HG02642 (cell line): ENCODE data around the gene BBC3.

Experiments used
- ATAC-seq: cut with Tn5 transposase; IDR thresholded peaks from one replicate; pipeline ENCODE4 v1.9.1; 2021; ENCODE audit warnings: mild to moderate bottlenecking; ENCODE audit not compliant: unreplicated experiment, poor library complexity

BBC3 gene

DNA sequence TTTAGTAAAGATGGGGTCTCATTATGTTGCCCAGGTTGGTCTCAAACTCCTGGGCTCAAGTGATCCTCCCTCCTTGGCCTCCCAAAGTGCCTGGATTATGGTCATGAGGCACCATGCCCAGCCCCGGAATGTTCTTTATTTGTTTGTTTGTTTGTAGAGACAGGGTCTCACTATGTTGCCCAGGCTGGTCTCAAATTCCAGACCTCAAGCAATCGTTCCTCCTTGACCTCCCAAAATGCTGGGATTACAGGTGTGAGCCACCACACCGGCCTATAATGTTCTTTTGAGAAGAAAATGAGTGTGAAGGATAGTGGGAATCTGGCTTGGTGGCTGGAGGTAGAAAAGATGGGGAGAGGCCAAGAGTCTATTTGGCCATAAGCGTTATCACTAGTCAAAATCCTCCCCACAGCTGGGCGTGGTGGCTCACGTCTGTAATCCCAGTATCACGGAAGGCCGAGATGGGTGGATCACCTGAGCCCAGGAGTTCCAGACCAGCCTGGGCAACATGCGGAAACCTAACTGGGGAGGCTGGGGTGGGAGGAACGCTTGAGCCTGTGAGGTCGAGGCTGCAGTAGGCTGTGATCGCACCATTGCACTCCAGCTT lies 5.2 kb upstream of the BBC3 start:
- no peak for ATAC-seq

DNA sequence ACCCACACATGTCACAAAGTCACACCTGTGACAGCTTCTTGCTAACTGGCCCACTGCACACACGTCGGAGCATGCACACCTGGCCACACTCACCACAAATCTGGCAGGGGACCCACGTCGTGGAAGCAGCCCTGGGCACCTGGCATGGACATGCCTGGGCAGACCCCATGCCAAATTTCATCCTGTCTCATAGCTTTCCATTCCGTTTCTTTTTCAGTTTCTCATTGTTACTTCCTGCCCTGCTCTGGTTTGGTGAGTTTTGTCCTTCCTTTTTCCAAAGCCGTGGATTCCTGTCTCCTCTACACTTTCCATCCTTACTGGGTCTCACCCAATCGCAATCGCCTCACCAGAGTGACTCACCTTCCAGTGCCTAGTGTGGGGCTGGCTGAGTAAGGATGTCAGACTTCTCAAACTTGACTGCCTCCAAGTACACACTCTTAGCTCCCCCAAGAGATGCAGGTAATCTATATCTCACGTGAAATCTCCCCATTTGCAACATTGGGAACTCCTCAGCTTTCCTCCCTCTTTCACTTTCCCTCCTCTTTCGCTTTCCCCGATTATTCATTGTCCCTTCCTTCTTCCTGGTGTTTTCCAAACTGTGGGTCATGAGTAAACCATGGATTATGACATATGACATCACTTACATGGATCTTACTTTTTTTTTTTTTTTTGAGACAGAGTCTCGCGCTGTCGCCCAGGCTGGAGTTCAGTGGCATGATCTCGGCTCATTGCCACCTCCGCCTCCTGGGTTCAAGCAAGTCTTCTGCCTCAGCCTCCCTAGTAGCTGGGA lies 1.6 kb upstream of the BBC3 start:
- no peak for ATAC-seq

DNA sequence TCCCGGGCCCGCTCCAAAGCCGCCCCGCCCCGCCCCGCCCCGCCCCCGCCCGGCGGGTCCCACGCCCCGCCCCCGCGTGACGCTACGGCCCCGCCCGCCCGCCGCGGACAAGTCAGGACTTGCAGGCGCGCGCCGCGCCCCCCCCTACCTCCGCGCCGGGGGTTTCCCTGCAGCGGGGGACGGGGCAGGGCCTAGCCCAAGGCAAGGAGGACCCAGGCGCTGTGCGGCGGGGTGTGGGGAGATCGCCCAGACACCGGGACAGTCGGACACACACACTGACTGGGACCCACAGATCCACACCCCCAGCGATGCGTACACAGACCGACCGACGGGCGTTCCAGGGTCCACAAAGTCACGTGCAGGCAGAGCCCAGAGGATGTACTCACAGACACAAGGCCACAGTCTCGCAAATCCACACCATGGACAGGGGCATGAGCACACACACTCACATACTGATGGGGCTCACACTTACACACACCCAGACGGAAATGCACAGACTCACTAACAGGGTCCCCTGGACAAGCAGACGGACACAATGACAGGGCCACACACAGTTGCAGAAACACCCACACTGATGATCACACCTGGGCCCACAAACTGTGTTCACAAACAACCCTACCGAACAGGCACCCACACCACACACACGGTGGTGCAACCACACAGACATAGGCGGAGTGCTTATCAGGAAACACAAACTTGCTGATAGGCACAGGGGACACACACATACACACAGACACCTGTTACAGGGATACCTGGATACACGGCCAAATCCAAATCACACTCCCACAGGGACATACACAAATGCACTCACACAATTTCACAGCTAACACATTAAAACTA lies 436 bp upstream of the BBC3 start:
- ATAC-seq, result peak; percentile 38

DNA sequence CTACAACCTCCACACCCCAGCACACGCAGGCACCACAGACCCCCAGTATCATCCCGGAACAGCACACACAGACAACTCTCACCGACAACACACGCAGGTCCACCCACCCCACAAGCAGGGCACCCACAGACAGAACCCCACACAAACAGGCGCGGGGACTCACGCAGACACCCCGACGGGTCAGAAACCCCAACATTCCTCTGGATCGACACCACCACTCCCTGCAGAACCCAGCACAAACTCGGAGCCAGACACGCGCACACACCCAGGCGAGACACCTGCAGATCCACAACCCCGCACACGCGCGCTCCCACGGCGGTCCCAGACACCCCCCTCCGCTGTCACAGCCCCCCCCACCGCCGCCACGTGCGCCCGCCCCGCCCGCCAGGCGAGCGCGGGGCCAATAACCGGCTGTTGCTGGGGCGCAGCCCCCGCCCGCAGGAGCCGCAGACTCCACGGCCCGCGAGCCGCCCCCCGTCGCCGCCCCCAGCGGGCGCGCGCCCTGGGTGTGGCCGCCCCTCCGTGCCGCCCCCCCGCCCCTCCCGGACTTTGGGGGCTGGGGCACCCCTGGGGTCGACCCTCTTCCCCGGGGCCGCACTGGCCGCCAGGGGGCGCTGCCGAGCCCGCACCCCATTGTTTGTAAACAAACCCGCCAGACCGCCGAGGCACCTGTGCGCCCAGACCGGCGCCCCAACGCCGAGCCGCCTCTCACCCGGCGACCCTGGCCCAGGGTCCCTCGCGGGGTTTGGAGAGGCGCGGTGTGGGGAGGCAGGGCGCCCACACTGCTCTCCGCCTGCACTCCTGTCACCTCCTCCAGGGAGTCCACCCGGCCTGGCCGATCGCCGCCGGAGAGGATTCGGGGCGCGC lies 712 bp downstream of the BBC3 start:
- ATAC-seq, result peak; percentile 26

DNA sequence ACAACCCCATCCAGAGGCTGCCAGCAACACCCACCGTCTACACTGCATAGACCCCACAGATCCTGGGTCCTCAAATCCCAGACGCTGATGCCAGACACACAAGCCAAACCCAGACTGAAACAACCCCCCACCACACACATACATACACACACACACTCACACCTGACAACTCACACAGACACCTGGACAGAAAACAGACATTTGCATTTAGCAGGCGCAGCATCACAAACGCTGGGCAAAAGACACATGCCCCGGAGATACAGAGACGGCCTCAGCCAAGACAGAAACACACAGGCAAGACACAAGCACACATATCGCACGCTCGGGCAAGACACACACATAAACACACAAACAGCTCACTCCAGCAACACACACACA lies 1.3 kb downstream of the BBC3 start:
- no peak for ATAC-seq

DNA sequence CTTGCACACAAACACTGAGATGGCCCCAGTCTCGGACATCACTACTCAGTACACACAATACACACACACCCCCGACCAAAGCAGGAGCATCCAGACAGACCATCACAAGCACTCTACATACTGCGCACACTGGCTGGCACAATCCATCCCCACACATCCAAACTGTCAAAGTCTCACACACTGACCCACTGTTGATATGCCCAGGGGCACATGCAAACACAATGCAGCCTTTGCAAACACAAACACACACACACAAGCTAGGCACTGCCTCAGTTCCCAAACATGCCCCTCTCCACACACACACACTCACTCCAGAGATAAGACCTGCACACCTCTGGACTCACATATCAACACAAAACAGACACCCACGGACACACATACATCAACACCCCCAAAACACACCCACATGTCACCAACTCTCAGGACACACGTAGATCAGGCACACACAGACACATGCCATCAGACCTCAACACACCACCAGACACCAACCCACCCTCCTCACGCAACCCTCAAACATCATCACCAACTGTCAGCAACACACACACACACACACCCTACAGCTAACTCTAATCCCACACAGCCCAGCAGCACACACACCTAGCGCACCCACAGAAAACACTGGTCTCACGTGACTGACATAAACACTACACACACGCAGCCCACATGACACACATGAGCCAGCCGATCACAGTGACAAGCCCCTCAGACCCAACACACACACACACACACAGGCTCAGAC lies 1.9 kb downstream of the BBC3 start:
- no peak for ATAC-seq

DNA sequence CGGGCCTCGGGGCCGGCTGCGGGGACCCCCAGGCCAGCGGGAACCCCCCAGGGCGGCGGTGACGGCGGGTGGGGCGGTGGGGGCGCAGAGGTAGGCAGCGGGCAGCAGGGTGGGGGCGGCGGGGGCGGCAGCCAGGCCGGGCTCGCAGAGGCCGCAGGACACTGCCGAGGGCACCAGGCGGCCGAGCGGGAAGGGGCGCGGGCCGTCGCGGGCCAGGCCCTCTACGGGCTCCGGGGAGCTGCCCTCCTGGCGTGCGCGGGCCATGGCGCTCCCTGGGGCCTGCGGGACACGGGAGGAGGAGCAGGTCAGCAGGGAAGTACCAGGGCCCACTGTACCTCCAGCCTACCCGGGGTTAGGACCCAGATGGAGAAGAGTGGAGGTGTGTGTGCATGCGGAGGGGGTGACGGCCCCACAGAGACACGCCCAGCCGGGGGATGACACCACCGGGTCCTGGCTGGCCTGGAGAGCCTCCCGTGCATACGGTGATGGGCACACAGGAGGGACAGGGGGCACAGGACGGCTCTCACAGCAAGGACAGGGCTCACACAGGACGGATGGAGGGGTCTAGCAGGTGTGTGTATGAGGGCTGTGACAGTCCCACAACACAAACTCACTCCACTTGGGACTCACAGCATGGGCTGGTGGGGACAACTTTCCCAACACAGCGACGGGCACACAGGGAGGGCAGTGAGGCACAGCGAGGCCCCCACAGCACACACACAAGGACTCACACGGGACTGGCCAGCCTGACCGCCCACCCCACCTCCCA lies 2.6 kb downstream of the BBC3 start:
- ATAC-seq, result no peak

DNA sequence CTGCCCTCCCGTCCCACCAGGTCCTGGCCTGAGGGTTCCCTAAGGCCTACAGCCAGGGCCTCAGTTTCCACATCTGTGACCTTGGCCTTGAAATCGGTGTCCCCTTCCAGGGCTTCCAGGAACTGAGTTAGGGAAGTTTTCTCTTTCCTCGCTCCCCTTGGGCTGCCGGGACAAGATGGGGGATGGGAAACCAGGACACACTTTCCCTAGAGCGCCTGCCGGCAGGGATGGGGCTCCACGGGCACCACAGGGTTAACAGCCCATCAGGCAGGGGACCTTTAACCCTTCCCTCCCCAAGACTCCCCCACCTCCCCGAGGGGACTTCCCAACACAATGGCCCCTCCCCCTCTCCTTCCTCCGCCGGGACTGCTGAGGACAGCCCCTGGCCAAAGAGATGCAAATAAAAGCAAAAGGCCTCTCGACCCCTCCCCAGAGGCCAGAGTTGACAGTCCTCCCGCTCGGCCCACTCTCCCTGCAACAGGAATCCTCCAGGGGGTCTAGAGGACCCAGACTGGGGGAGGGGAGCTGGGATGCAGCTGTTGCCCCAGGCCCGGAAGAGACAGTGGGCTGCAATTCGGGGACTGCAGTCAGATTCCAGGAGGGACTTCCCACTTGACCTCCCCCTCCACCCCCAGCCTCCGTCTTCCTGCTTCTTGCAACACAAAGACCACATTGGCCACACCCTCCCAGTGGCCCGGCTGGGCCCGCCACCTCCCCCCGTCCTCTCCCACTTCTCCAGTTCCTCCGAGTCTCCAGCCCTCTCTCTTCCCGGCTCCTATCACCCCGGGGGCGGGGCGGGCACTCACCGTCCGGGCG lies 3.4 kb downstream of the BBC3 start:
- ATAC-seq, result no peak

DNA sequence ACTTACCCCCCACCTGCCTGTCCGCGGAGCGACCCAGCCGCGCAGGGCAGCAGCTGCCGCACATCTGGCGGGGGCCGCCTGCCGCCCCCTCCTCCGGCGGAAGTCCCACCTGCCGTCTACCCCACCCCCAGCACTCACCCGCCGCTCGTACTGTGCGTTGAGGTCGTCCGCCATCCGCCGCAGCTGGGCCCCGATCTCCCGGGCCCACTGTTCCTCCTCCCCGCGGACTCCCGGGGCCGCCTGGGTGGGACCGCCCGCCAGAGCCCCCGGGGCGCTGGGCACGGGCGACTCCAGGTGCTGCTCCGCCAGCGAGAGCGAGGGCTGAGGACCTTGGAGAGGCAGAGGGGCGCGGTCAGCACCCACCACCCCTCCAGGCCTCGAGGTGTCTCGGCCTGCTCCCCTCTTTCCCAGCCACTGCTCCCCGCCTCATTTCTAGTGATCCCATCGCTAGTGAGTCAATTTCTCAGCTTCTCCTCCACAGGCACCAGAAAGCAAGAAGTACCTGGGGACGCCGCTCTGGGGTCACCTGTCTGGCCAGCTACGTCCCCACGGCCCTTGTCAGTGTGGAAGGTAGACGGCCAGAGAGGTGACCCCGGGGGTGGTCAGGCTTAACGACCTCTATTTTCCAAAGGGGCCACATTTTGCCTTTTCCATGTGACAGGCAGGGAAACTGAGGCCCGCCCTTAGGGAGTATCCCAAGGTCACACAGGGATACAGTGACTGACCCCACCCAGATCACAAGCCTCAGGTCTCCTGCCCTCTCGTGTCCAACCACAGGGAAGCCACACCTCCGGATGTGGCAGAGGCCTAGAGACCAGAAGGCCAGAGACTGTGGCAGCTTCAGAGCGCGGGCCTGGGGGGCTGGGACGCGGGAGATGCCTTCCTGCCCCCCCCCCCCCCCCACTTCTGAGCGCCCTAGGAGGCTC lies 4.3 kb downstream of the BBC3 start:
- peak; percentile 19 for ATAC-seq

DNA sequence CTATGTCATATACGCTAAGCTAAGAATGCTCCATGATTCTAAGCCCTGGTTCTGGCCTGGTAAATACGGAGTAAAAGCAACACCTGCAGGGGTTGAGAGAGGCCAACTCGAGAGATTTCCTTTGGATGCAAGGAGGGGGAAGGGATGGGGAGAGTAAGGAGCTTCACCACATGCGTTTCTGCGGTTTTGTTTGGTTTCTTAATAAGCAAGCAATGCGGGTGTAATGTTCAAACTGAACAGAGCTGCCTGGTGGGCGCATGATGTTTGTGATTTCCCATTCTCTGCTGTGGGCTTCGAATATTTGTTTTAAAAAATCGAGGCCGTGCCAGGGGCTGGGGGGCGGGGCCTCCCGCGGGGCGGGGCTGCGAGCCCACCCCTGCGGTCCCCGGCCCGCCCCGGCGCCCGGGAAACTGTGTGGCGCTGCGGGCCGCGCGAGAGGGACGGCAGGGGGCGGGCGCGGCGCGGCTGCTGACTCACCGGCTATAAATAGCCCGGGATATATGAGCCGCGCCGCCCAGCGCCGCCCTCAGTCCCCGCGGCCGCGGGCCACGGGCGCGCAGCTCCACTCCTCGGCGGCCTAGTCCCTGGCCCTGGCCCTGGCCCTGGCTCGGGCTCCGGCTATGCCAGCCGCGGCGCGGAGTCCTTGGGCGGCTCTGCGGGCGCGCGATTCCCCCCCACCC lies 5.1 kb downstream of the BBC3 start:
- ATAC-seq, result peak; percentile 38

DNA sequence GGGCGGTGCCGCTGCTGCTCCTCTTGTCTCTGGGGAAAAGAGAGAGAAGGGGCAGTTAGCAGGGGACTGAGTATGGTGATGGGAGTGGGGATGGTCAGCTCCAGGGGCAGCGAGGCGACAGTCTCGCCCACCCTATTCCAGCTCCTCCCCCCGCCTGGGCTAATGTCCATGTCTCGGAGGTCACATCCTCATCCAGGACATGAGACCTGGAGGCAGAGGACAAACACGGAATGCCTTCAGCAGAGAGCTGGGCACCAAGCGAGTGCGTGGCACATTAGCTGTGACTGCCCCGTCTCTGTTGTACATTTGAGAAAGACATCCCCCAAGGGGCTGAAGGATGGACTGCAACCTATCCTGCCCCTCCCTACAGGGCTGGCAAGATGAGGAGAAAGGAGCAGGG lies 9.1 kb downstream of the BBC3 start:
- ATAC-seq, result no peak

DNA sequence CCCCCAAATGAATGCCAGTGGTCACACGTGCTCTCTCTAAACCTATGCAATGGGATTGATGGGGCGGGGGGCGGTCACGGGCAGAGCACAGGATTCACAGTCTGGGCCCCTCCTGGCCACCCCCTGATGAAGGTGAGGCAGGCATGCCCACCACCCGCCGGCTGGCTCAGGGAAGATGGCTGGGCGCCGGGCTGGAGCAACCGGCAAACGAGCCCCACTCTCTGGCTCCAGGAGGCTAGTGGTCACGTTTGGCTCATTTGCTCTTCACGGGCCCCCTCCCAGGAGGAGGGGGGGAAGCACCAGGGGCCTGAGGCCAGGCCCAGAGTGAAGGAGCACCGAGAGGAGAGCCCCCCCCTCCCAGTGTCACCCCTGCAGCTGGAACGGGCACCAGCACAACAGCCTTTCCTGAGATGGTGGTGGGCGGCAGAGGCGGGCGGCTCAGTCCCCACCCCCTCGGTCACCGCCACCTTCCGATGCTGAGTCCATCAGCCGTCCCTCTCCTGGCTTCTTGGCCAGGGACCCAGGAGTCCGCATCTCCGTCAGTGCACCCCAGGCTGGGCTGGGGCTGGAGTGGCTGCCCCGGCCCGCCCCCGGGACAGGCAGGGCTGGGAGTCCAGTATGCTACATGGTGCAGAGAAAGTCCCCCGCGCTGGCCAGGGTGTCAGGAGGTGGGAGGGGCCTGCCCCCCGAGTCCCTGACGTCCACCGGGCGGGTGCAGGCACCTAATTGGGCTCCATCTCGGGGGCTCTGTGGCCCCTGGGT lies 9.7 kb downstream of the BBC3 start:
- ATAC-seq, result no peak

DNA sequence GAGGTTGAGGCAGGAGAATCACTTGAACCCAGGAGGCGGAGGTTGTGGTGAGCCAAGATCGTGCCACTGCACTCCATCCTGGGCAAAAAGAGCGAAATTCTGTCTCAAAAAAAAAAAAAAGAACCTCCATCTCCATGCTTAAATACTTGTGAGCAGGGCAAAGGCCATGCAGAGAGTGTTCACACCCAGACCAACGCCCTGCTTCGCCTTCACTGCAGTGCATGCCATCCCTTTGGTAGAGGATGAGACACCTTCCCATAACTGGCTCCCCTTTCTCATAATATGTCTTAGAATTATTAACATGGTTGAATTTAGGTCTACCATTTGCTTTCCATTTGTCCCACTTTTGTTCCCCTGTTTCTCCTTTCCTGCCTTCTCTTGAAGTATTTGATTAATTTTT lies 15.4 kb downstream of the BBC3 start:
- ATAC-seq, result no peak

DNA sequence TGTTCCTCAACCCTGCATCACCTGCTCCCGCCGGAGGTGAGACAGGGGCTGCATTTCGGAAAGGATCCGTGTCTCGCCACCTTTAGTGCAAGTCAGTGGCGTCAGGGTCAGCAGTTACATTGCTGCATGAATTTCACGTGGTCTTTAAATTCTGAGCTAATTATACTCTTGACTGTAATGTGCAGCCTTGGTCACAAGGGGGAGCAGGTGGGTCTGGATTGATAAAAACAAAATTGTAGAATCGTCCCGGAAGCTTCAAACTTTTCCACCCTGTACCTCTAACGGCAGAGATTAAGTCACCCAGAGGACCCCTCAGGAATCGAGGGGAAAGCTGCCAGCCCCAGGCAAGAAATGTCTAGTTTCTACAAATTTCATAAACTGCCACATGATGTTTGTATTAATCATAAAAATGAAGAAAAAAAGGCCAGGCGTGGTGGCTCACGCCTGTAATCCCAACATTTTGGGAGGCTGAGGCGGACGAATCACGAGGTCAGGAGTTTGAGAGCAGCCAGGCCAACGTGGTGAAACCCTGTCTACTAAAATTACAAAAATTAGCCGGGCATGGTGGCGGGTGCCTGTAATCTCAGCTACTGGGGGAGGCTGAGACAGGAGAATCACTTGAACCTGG lies 20.2 kb downstream of the BBC3 start:
- ATAC-seq, result no peak

DNA sequence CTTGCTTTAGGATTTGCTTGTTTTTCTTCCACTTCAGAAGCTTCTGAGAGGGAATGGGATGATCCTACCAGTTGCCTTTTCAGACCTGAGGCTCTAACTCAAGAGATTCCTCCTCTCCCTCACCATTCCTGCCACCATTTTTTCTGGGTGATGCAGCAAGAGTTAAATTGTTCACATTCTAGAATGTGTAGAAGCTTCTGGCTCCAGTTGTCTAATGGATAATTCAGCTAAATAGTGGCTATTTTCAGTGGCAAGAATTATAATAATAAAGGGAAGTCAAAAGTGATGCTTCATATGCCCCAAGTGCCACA lies 20.9 kb downstream of the BBC3 start:
- ATAC-seq, result no peak
